AG04449 (cell line): ENCODE data around the gene SRGAP1.

Experiments
- CTCF ChIA-PET: fragments of 350-600 bp; formaldehyde crosslinking; extraction: SDS; loops from one replicate; lab custom pipeline; 2021; ENCODE audit warnings: antibody characterized with exemption; lab: Yijun Ruan, JAX
- POLR2A ChIA-PET: fragments of 400-600, 350-600 bp; formaldehyde crosslinking; extraction: SDS; loops from one replicate; lab custom pipeline; 2020; ENCODE audit warnings: antibody characterized with exemption, inconsistent platforms; lab: Yijun Ruan, JAX
- DNase-seq: peaks from one replicate; pipeline ENCODE4 v3.0.0-alpha.2; 2010; ENCODE audit warnings: low read depth, low spot score
- H3K4me3 ChIP-seq: 2 replicates; pipeline ENCODE4 v1.5.1; 2011; ENCODE audit warnings: low read depth, mild to moderate bottlenecking, control low read depth, low read length
- CTCF ChIP-seq: IDR thresholded peaks from one replicate; pipeline ENCODE4 v1.5.1; 2011; ENCODE audit warnings: mild to moderate bottlenecking, moderate library complexity, low read length, control low read depth, inconsistent platforms; ENCODE audit not compliant: insufficient read depth; ENCODE audit errors: missing control alignments

SRGAP1 gene

GRCh38 chr12:63967358-63968145 lies 123.1 kb downstream of the SRGAP1 start:
- H3K4me3 ChIP-seq: no peak overlapping the region
- POLR2A ChIA-PET: no interaction called here
- no peak for DNase-seq
- CTCF ChIA-PET: interaction anchor here (1.1 to 1.3 kb wide), 2 partner anchors 23 to 128 kb away, joined by 3 read pairs; no protein-coding TSS in a partner anchor
- TF ChIP-seq CTCF: no peak

GRCh38 chr12:63968673-63969072 lies 124.2 kb downstream of the SRGAP1 start:
- POLR2A ChIA-PET: no interaction called here
- no peak for DNase-seq
- H3K4me3 ChIP-seq: no peak overlapping the region
- CTCF ChIA-PET: interaction anchor here (0.9 to 1.1 kb wide), 2 partner anchors 22 to 124 kb away, joined by 3 to 4 read pairs; partner anchors contain the start of gene SRGAP1
- TF ChIP-seq CTCF: no peak

- DNase-seq: no peak
- CTCF ChIA-PET: no interaction called here
- POLR2A ChIA-PET: no interaction called here
- no peak overlapping the region for H3K4me3 ChIP-seq
- TF ChIP-seq CTCF: no peak
These were observed 132.4 kb downstream of the SRGAP1 start for GRCh38 chr12:63976902-63977395.

- ChIA-PET CTCF (no interaction called here), POLR2A (no interaction called here)
- DNase-seq: no peak
- TF ChIP-seq CTCF: no peak
- H3K4me3 ChIP-seq: no peak overlapping the region
These were observed 132.9 kb downstream of the SRGAP1 start for GRCh38 chr12:63977441-63977840.

- no peak for DNase-seq
- TF ChIP-seq CTCF: no peak
- POLR2A ChIA-PET: interaction anchor here (0.6 to 1.1 kb wide), 3 partner anchors 9 to 61 kb away, joined by 3 to 4 read pairs (median 3); no protein-coding TSS in a partner anchor
- H3K4me3 ChIP-seq: no peak overlapping the region
- CTCF ChIA-PET: interaction anchor here (2.4 kb wide), 1 partner anchor 13 kb away, joined by 8 read pairs; no protein-coding TSS in a partner anchor
These were observed 134.0 kb downstream of the SRGAP1 start for GRCh38 chr12:63978519-63978918.

GRCh38 chr12:63980211-63980610 lies 135.7 kb downstream of the SRGAP1 start:
- H3K4me3 ChIP-seq: no peak overlapping the region
- DNase-seq: no peak
- TF ChIP-seq CTCF: no peak
- CTCF ChIA-PET: interaction anchor here (1.1 to 2.4 kb wide), 2 partner anchors 11 to 64 kb away, joined by 3 to 8 read pairs; no protein-coding TSS in a partner anchor
- POLR2A ChIA-PET: no interaction called here
